ENCODE measurements around the gene SPTA1.
"Not testable (repeated sequence)": the region's sequence is repeated elsewhere in the genome, so short reads cannot be mapped to it uniquely, and the experiment has no call there.

The SPTA1 gene

DNA sequence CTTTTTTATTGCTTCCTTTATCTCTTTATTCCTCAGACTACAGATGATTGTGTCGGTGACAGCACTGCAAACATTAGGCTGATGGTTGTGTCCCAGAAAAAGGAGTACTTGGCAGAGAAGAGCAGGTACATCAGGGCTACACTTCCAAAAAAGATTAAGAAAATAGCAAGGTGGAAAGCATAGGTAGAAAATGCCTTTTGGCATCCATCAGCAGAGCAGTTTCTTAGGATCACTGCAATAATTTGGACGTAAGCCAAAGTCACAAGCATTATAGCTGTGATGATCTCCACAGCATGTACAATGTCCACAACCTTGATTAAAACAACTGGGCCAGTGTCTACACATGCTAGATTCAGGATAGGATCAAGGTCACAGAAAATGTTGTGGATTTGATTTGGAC, 8.1 kb upstream of the SPTA1 start:
- H3K27me3 ChIP-seq (ENCODE audit: insufficient read depth, insufficient read length): no peaks in the 10 kb centered on the region
- H3K9ac ChIP-seq (ENCODE audit: insufficient read length, low read depth): no peak overlapping the region
- no peaks in the 10 kb centered on the region for H3K36me3 ChIP-seq (ENCODE audit: insufficient read depth, insufficient read length, low read length)
- no peak for TF ChIP-seq ZNF274 (IDR thresholded peaks at IDR 0.05; ENCODE audit: low read depth, low read length)
- TF ChIP-seq YY1 (IDR thresholded peaks at IDR 0.05; ENCODE audit: insufficient read depth, insufficient read length): no peak
- no peak for TF ChIP-seq SUZ12 (IDR thresholded peaks at IDR 0.05; ENCODE audit: extremely low read depth, insufficient read depth, insufficient read length)
- no peaks in the 10 kb centered on the region for H3K9me3 ChIP-seq (ENCODE audit: insufficient read depth, low read length)
- DNase-seq (ENCODE audit: low read depth, low spot score): no peak
- H3K4me3 ChIP-seq (ENCODE audit: insufficient read length, low read depth): no peak overlapping the region
- H3K4me1 ChIP-seq (ENCODE audit: insufficient read depth, insufficient read length): no peaks in the 10 kb centered on the region

DNA sequence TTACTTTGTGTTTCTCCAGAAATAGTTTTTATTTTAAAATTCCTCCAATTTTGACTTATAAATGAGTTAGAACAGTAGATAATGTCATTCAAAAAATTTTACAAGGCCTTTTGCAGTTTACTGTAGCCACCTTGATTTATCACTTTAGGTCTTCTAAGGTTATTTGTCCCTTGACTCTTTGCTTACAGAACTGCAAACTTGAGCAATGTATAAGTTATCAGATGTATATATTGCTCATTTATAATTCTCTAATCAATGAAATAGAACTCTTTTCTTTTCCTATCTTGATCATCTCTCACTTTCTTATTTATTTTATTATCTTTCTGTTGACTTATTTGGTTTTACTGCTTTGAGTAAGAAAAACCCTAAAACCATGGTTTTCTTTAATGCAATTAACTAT, 5.8 kb upstream of the SPTA1 start:
- Histone ChIP-seq H3K4me3 (ENCODE audit: insufficient read length, low read depth) (no peak overlapping the region), H3K9me3 (ENCODE audit: insufficient read depth, low read length) (no peaks in the 10 kb centered on the region), H3K4me1 (ENCODE audit: insufficient read depth, insufficient read length) (no peaks in the 10 kb centered on the region), H3K9ac (ENCODE audit: insufficient read length, low read depth) (no peak overlapping the region), H3K27me3 (ENCODE audit: insufficient read depth, insufficient read length) (no peaks in the 10 kb centered on the region), H3K36me3 (ENCODE audit: insufficient read depth, insufficient read length, low read length) (no peaks in the 10 kb centered on the region)
- DNase-seq (ENCODE audit: low read depth, low spot score): no peak
- TF ChIP-seq YY1 (IDR thresholded peaks at IDR 0.05; ENCODE audit: insufficient read depth, insufficient read length) (no peak), SUZ12 (IDR thresholded peaks at IDR 0.05; ENCODE audit: extremely low read depth, insufficient read depth, insufficient read length) (no peak), ZNF274 (IDR thresholded peaks at IDR 0.05; ENCODE audit: low read depth, low read length) (no peak)

DNA sequence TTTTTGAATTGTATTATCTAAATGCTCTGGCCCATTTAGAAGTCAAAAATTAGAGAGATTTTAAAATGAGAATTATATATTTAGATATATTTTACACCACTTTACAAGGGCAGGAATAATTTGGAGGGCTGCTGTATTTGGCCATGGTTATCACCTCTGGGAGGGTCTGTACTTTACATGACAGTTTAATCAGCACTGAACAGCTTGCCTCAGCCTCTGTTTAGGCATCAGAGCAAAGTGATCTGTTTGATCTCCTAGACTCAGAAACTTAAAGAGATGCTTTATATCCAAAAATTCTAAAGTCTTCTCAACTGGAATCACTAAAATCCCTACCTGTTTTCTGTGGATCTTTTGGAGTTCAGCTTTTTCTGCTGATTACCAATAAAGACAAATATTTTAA, 5.4 kb upstream of the SPTA1 start:
- no peak overlapping the region for H3K4me3 ChIP-seq (ENCODE audit: insufficient read length, low read depth)
- H3K9me3 ChIP-seq (ENCODE audit: insufficient read depth, low read length): no peaks in the 10 kb centered on the region
- no peak for DNase-seq (ENCODE audit: low read depth, low spot score)
- TF ChIP-seq SUZ12 (IDR thresholded peaks at IDR 0.05; ENCODE audit: extremely low read depth, insufficient read depth, insufficient read length) (no peak), YY1 (IDR thresholded peaks at IDR 0.05; ENCODE audit: insufficient read depth, insufficient read length) (no peak), ZNF274 (IDR thresholded peaks at IDR 0.05; ENCODE audit: low read depth, low read length) (no peak)
- H3K36me3 ChIP-seq (ENCODE audit: insufficient read depth, insufficient read length, low read length): no peaks in the 10 kb centered on the region
- no peaks in the 10 kb centered on the region for H3K4me1 ChIP-seq (ENCODE audit: insufficient read depth, insufficient read length)
- H3K27me3 ChIP-seq (ENCODE audit: insufficient read depth, insufficient read length): no peaks in the 10 kb centered on the region
- no peak overlapping the region for H3K9ac ChIP-seq (ENCODE audit: insufficient read length, low read depth)

DNA sequence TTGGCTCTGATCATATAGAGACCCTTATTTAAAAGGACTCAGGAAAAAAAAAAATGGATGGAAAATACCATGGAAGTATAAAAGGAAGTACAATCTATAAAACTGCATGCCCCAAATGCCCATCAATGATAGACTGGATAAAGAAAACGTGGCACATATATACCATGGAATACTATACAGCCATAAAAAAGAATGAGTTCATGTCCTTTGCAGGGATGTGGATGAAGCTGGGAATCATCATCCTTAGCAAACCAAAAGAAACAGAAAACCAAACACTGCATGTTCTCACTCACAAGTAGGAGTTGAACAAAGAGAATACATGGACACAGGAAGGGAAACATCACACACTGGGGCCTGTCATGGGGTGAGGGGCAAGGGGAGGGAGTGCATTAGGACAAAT, 4.6 kb upstream of the SPTA1 start:
- not testable (repeated sequence) for H3K27me3 ChIP-seq (ENCODE audit: insufficient read depth, insufficient read length); H3K4me1 ChIP-seq (ENCODE audit: insufficient read depth, insufficient read length); H3K9ac ChIP-seq (ENCODE audit: insufficient read length, low read depth); H3K9me3 ChIP-seq (ENCODE audit: insufficient read depth, low read length); DNase-seq (ENCODE audit: low read depth, low spot score); H3K36me3 ChIP-seq (ENCODE audit: insufficient read depth, insufficient read length, low read length); H3K4me3 ChIP-seq (ENCODE audit: insufficient read length, low read depth)

DNA sequence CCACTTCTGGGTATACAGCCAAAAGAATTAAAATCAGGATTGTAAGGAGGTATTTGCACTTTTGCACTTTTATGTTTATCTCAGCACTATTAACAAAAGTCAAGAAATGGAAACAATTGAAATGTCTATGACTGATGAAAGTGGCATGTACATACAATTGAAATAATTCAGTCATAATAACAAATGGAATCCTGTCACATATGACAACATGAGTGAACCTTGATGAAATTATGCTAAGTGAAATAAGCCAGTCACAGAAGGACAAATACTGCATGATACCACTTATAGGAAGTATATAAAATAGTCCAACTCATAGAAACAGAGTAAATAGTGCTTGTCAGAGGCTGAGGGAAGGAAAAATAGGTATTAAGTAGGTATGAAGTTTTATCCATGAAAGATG, 3.4 kb upstream of the SPTA1 start:
- no peak for TF ChIP-seq YY1 (IDR thresholded peaks at IDR 0.05; ENCODE audit: insufficient read depth, insufficient read length)
- TF ChIP-seq ZNF274 (IDR thresholded peaks at IDR 0.05; ENCODE audit: low read depth, low read length): no peak
- no peak for TF ChIP-seq SUZ12 (IDR thresholded peaks at IDR 0.05; ENCODE audit: extremely low read depth, insufficient read depth, insufficient read length)

DNA sequence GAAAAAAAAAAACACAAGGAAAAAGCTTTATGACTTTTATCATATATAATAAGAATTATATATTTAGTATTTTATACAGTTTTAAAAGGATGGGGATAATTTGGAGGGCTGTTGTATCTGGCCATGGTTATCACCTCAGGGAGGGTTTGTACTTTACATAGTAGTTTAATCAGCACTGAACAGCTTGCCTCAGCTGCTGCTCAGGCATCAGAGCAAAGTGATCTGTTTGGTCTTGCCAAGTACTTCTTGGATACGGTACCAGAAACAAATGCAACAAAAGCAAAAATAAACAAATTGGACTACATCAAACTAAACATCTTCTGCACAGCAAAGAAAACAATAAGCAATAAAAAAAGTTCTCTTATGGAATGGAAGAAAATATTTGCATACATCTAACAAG, 2.6 kb upstream of the SPTA1 start:
- H3K9me3 ChIP-seq (ENCODE audit: insufficient read depth, low read length): no peaks in the 10 kb centered on the region
- TF ChIP-seq ZNF274 (IDR thresholded peaks at IDR 0.05; ENCODE audit: low read depth, low read length) (no peak), SUZ12 (IDR thresholded peaks at IDR 0.05; ENCODE audit: extremely low read depth, insufficient read depth, insufficient read length) (no peak), YY1 (IDR thresholded peaks at IDR 0.05; ENCODE audit: insufficient read depth, insufficient read length) (no peak)
- H3K4me3 ChIP-seq (ENCODE audit: insufficient read length, low read depth): no peak overlapping the region
- no peaks in the 10 kb centered on the region for H3K27me3 ChIP-seq (ENCODE audit: insufficient read depth, insufficient read length)
- no peak overlapping the region for H3K9ac ChIP-seq (ENCODE audit: insufficient read length, low read depth)
- no peak for DNase-seq (ENCODE audit: low read depth, low spot score)
- H3K4me1 ChIP-seq (ENCODE audit: insufficient read depth, insufficient read length): no peaks in the 10 kb centered on the region
- no peaks in the 10 kb centered on the region for H3K36me3 ChIP-seq (ENCODE audit: insufficient read depth, insufficient read length, low read length)

More for the DNA sequence above, 3.4 kb upstream of the SPTA1 start:
- H3K9me3 ChIP-seq (ENCODE audit: insufficient read depth, low read length): no peaks in the 10 kb centered on the region
- no peak overlapping the region for H3K4me3 ChIP-seq (ENCODE audit: insufficient read length, low read depth)
- no peak overlapping the region for H3K9ac ChIP-seq (ENCODE audit: insufficient read length, low read depth)
- H3K27me3 ChIP-seq (ENCODE audit: insufficient read depth, insufficient read length): no peaks in the 10 kb centered on the region
- H3K36me3 ChIP-seq (ENCODE audit: insufficient read depth, insufficient read length, low read length): no peaks in the 10 kb centered on the region
- H3K4me1 ChIP-seq (ENCODE audit: insufficient read depth, insufficient read length): no peaks in the 10 kb centered on the region
- no peak for DNase-seq (ENCODE audit: low read depth, low spot score)

DNA sequence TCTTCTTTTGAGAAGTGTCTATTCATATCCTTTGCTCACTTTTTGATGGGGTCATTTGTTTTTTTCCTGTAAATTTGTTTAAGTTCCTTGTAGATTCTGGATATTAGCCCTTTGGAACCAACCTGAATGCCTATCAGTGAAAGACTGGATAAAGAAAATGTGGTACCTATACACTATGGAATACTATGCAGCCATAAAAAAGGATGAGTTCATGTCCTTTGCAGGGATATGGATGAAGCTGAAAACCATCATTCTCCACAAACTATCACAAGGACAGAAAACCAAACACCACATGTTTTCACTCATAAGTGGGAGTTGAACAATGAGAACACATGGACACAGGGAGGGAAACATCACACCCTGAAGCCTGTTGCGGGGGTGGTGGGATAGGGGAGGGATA, 1.8 kb upstream of the SPTA1 start:
- not testable (repeated sequence) for H3K27me3 ChIP-seq (ENCODE audit: insufficient read depth, insufficient read length); H3K4me3 ChIP-seq (ENCODE audit: insufficient read length, low read depth); H3K9ac ChIP-seq (ENCODE audit: insufficient read length, low read depth); DNase-seq (ENCODE audit: low read depth, low spot score); H3K4me1 ChIP-seq (ENCODE audit: insufficient read depth, insufficient read length); H3K9me3 ChIP-seq (ENCODE audit: insufficient read depth, low read length); H3K36me3 ChIP-seq (ENCODE audit: insufficient read depth, insufficient read length, low read length)

DNA sequence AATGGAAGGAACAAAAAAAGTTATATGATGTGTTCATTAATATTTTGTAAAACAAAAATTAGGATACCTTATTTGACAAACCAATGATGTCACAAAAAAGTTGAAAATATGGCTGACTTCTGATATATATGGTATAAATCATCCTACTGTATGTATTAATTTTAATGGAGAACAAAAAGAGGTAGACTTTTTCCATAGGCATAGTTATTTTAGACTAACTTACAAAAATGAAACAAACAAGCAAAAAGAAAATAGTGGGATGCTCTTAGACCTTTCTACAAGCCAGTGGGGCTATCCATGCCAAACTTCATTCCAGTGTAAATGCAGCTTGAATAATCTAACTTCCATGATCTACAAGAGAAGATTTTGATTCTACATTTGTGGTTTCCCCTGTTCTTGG, 522 bp upstream of the SPTA1 start:
- TF ChIP-seq ZNF274 (IDR thresholded peaks at IDR 0.05; ENCODE audit: low read depth, low read length) (no peak), YY1 (IDR thresholded peaks at IDR 0.05; ENCODE audit: insufficient read depth, insufficient read length) (no peak), SUZ12 (IDR thresholded peaks at IDR 0.05; ENCODE audit: extremely low read depth, insufficient read depth, insufficient read length) (no peak)
- Histone ChIP-seq H3K27me3 (ENCODE audit: insufficient read depth, insufficient read length) (no peaks in the 10 kb centered on the region), H3K36me3 (ENCODE audit: insufficient read depth, insufficient read length, low read length) (no peaks in the 10 kb centered on the region), H3K9me3 (ENCODE audit: insufficient read depth, low read length) (no peaks in the 10 kb centered on the region), H3K4me3 (ENCODE audit: insufficient read length, low read depth) (no peak overlapping the region), H3K4me1 (ENCODE audit: insufficient read depth, insufficient read length) (no peaks in the 10 kb centered on the region), H3K9ac (ENCODE audit: insufficient read length, low read depth) (no peak overlapping the region)
- no peak for DNase-seq (ENCODE audit: low read depth, low spot score)
